SK-N-SH (cell line): ENCODE data around the gene UBN1.

ENCODE experiments used
- EP300 ChIP-seq, 2 experiments: IDR thresholded peaks; 2 replicates each; pipeline versions ENCODE4 v1.4.0 to v1.6.1; 2012; ENCODE audit warnings: borderline replicate concordance in 1 of 2, low read depth in 1 of 2, low read length in 1 of 2
- NRF1 ChIP-seq: IDR thresholded peaks from 2 replicates; pipeline ENCODE4 v1.6.1; 2012; ENCODE audit warnings: low read depth, mild to moderate bottlenecking, low read length
- RAD21 ChIP-seq: IDR thresholded peaks from 2 replicates; pipeline ENCODE4 v1.6.1; 2012; ENCODE audit warnings: mild to moderate bottlenecking, low read length
- RXRA ChIP-seq: IDR thresholded peaks from 2 replicates; pipeline ENCODE4 v1.4.0; 2012; ENCODE audit warnings: low read depth, mild to moderate bottlenecking, borderline replicate concordance
- TEAD4 ChIP-seq: IDR thresholded peaks from 2 replicates; pipeline ENCODE4 v1.4.0; 2012; ENCODE audit warnings: mild to moderate bottlenecking, borderline replicate concordance; ENCODE audit not compliant: insufficient read depth
- YY1 ChIP-seq: IDR thresholded peaks from 2 replicates; pipeline ENCODE4 v1.4.0; 2012; ENCODE audit warnings: low read depth, mild to moderate bottlenecking
- TF ChIP-seq, protein P1 (sequence below): fragments of 200-600 bp; sonication (generic); IDR thresholded peaks from 2 replicates; pipeline ENCODE4 v1.6.1; 2017; ENCODE audit warnings: antibody characterized with exemption, mild to moderate bottlenecking, moderate library complexity
- TF ChIP-seq, protein P2 (sequence below): IDR thresholded peaks from 2 replicates; pipeline ENCODE4 v1.4.0; 2012; ENCODE audit warnings: low read depth, borderline replicate concordance
- TF ChIP-seq, protein P3 (sequence below): IDR thresholded peaks from 2 replicates; pipeline ENCODE4 v1.4.0; 2012; ENCODE audit warnings: low read depth, borderline replicate concordance

DNA sequence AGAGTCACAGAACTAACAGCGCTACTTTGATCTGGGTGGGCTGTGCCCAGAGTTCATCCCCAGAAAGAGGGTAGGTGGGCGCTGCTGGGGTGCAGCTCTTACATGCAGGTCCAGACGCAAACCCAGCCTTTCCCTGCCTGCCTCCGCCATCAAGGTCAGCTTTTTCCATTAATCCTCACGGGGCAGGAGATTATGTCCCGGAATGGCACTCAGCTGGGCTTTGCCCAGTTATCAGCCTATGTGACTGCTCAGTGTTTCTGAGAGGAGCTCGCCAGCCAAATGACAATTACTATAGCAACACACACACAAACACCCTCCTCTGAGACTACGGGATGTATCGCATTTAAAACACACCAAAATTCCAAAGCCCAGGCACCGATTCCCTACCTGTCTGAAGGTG is 20.3 kb upstream of the UBN1 start:
- no peak for TF ChIP-seq NRF1
- TF ChIP-seq, protein P1, sequence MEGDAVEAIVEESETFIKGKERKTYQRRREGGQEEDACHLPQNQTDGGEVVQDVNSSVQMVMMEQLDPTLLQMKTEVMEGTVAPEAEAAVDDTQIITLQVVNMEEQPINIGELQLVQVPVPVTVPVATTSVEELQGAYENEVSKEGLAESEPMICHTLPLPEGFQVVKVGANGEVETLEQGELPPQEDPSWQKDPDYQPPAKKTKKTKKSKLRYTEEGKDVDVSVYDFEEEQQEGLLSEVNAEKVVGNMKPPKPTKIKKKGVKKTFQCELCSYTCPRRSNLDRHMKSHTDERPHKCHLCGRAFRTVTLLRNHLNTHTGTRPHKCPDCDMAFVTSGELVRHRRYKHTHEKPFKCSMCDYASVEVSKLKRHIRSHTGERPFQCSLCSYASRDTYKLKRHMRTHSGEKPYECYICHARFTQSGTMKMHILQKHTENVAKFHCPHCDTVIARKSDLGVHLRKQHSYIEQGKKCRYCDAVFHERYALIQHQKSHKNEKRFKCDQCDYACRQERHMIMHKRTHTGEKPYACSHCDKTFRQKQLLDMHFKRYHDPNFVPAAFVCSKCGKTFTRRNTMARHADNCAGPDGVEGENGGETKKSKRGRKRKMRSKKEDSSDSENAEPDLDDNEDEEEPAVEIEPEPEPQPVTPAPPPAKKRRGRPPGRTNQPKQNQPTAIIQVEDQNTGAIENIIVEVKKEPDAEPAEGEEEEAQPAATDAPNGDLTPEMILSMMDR = no peak
- TF ChIP-seq RXRA = no peak
- TF ChIP-seq, protein P2, sequence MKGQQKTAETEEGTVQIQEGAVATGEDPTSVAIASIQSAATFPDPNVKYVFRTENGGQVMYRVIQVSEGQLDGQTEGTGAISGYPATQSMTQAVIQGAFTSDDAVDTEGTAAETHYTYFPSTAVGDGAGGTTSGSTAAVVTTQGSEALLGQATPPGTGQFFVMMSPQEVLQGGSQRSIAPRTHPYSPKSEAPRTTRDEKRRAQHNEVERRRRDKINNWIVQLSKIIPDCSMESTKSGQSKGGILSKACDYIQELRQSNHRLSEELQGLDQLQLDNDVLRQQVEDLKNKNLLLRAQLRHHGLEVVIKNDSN = no peak
- TF ChIP-seq EP300 (IDR thresholded peaks at IDR 0.05; ENCODE audit: borderline replicate concordance in 1 of 2, low read depth in 1 of 2, low read length in 1 of 2) = no peak
- TF ChIP-seq, protein P3, sequence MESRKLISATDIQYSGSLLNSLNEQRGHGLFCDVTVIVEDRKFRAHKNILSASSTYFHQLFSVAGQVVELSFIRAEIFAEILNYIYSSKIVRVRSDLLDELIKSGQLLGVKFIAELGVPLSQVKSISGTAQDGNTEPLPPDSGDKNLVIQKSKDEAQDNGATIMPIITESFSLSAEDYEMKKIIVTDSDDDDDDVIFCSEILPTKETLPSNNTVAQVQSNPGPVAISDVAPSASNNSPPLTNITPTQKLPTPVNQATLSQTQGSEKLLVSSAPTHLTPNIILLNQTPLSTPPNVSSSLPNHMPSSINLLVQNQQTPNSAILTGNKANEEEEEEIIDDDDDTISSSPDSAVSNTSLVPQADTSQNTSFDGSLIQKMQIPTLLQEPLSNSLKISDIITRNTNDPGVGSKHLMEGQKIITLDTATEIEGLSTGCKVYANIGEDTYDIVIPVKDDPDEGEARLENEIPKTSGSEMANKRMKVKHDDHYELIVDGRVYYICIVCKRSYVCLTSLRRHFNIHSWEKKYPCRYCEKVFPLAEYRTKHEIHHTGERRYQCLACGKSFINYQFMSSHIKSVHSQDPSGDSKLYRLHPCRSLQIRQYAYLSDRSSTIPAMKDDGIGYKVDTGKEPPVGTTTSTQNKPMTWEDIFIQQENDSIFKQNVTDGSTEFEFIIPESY = no peak
- TF ChIP-seq TEAD4 = no peak
- no peak for TF ChIP-seq YY1
- TF ChIP-seq RAD21 = no peak
